Hepatocyte (in vitro differentiated cells): ENCODE data around the gene SCIN. TPM values are rescaled to one million over a fixed set of nuclear protein-coding genes. Genes with fewer than 3 reads are reported as not detected.
"Not testable (repeated sequence)": the region's sequence is repeated elsewhere in the genome, so short reads cannot be mapped to it uniquely, and the experiment has no call there.

Experiments
- DNase-seq: peaks from one replicate; pipeline ENCODE4 v3.0.0-alpha.2; 2016; ENCODE audit warnings: low spot score
- H2AFZ ChIP-seq: fragments of 200-600 bp; sonication (generic); 2 replicates; pipeline ENCODE4 v1.6.0; 2016; ENCODE audit warnings: antibody characterized with exemption, mild to moderate bottlenecking
- H3K27ac ChIP-seq: fragments of 200-600 bp; sonication (generic); 2 replicates; pipeline ENCODE4 v1.5.1; 2016; ENCODE audit warnings: mild to moderate bottlenecking
- H3K27me3 ChIP-seq: fragments of 200-600 bp; sonication (generic); 2 replicates; pipeline ENCODE4 v1.6.1; 2016
- H3K36me3 ChIP-seq: fragments of 200-600 bp; sonication (generic); replicated peaks from 2 replicates; pipeline ENCODE4 v1.5.1; 2016; ENCODE audit warnings: low read depth; ENCODE audit not compliant: insufficient read depth
- H3K4me1 ChIP-seq: fragments of 200-600 bp; sonication (generic); 2 replicates; pipeline ENCODE4 v1.5.1; 2016; ENCODE audit warnings: mild to moderate bottlenecking, moderate library complexity; ENCODE audit not compliant: insufficient read depth
- H3K4me2 ChIP-seq: fragments of 200-600 bp; sonication (generic); 2 replicates; pipeline ENCODE4 v1.6.0; 2016
- H3K4me3 ChIP-seq: fragments of 200-600 bp; sonication (generic); 2 replicates; pipeline ENCODE4 v1.5.1; 2016; ENCODE audit warnings: mild to moderate bottlenecking
- H3K79me2 ChIP-seq: fragments of 200-600 bp; sonication (generic); 2 replicates; pipeline ENCODE4 v1.6.0; 2017; ENCODE audit warnings: mild to moderate bottlenecking
- H3K9me2 ChIP-seq: fragments of 200-600 bp; sonication (generic); replicated peaks from 2 replicates; pipeline ENCODE4 v1.6.0; 2017; ENCODE audit warnings: mild to moderate bottlenecking; ENCODE audit not compliant: insufficient read depth
- H3K9me3 ChIP-seq: fragments of 200-600 bp; sonication (generic); 2 replicates; pipeline ENCODE4 v1.5.1; 2016; ENCODE audit warnings: low read depth, mild to moderate bottlenecking
- H4K20me1 ChIP-seq: fragments of 200-600 bp; sonication (generic); 2 replicates; pipeline ENCODE4 v1.6.0; 2016; ENCODE audit warnings: mild to moderate bottlenecking; ENCODE audit not compliant: insufficient read depth, poor library complexity, severe bottlenecking
- EZH2 ChIP-seq: fragments of 200-600 bp; sonication (generic); IDR thresholded peaks from 2 replicates; pipeline ENCODE4 v1.6.1; 2016; ENCODE audit warnings: antibody characterized with exemption, mild to moderate bottlenecking, borderline replicate concordance
- EZH2phosphoT487 ChIP-seq: fragments of 200-600 bp; sonication (generic); IDR thresholded peaks from one replicate; pipeline ENCODE4 v1.6.1; 2018; ENCODE audit warnings: antibody characterized with exemption, mild to moderate bottlenecking, low read depth, moderate library complexity; ENCODE audit not compliant: unreplicated experiment, severe bottlenecking
- WGBS: methylation state at CpG from one replicate; pipeline ENCODE4 v1.1.6; 2016; ENCODE audit warnings: low lambda C conversion rate; ENCODE audit errors: missing lambda C conversion rate; 5-methylcytosine and 5-hydroxymethylcytosine counted together
- polyA plus RNA-seq: library from polyadenylated mRNA; unstranded; fragments of >200 nt; fragmentation: Nextera tagmentation; extraction: Ambion mirVana; gene quantifications from 2 replicates; pipeline ENCODE4 v1.2.1, GENCODE V29; 2016
- total RNA-seq: library from RNA; depleted of rRNA; stranded (reverse); fragments of >200 nt; gene quantifications from 2 replicates; pipeline ENCODE4 v1.2.3, GENCODE V29; 2014
- TF ChIP-seq, protein P1 (sequence below): fragments of 200-600 bp; sonication (generic); IDR thresholded peaks from 2 replicates; pipeline ENCODE4 v1.5.1; 2016; ENCODE audit warnings: antibody characterized with exemption, mild to moderate bottlenecking; ENCODE audit not compliant: poor library complexity

SCIN gene
- total and polyA plus RNA-seq, 2 experiments from 2014 or later, result 6.3 to 6.7 TPM

- no peaks in the 10 kb centered on the region for H3K9me2 ChIP-seq
- no peak for TF ChIP-seq EZH2
- TF ChIP-seq EZH2phosphoT487, result no peak
- TF ChIP-seq, protein P1, sequence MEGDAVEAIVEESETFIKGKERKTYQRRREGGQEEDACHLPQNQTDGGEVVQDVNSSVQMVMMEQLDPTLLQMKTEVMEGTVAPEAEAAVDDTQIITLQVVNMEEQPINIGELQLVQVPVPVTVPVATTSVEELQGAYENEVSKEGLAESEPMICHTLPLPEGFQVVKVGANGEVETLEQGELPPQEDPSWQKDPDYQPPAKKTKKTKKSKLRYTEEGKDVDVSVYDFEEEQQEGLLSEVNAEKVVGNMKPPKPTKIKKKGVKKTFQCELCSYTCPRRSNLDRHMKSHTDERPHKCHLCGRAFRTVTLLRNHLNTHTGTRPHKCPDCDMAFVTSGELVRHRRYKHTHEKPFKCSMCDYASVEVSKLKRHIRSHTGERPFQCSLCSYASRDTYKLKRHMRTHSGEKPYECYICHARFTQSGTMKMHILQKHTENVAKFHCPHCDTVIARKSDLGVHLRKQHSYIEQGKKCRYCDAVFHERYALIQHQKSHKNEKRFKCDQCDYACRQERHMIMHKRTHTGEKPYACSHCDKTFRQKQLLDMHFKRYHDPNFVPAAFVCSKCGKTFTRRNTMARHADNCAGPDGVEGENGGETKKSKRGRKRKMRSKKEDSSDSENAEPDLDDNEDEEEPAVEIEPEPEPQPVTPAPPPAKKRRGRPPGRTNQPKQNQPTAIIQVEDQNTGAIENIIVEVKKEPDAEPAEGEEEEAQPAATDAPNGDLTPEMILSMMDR, result no peak
- H3K4me1 ChIP-seq, result no peaks in the 10 kb centered on the region
- H3K79me2 ChIP-seq, result no peaks in the 10 kb centered on the region
- no peaks in the 10 kb centered on the region for H4K20me1 ChIP-seq
- no peak overlapping the region for H3K4me2 ChIP-seq
- H3K4me3 ChIP-seq, result no peak overlapping the region
- H3K9me3 ChIP-seq, result no peaks in the 10 kb centered on the region
- no peaks in the 10 kb centered on the region for H3K27me3 ChIP-seq
- no peak for DNase-seq
- H2AFZ ChIP-seq, result no peak overlapping the region
- WGBS, result 97% methylated on average over 1 of the region's 1 CpG
- no peak overlapping the region for H3K27ac ChIP-seq
- no peaks in the 10 kb centered on the region for H3K36me3 ChIP-seq
These were observed 17.6 kb upstream of the SCIN start for GRCh38 chr7:12552876-12553275.

DNA sequence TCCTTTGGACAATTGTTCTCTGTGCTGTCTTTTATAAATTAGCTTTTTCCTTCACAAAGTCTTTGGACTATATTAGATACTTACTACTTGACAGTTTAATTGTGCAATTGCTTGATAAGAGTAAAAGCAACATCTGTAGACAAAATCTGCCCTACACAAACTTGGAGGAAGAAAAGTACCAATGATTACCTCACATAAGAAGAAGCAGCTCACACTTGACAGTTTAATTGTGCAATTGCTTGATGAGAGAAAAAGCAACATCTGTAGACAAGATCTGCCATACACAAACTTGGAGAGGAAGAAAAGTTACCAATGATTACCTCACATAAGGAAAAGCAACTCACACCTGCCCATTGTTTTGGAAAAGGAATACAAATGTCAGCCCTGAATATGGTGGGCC, 17.1 kb upstream of the SCIN start:
- DNase-seq, result no peak
- Histone ChIP-seq H3K27me3 (no peaks in the 10 kb centered on the region), H3K4me3 (no peak overlapping the region), H3K27ac (no peak overlapping the region), H4K20me1 (no peaks in the 10 kb centered on the region), H3K79me2 (no peaks in the 10 kb centered on the region), H3K4me2 (no peak overlapping the region), H3K9me3 (no peaks in the 10 kb centered on the region), H3K36me3 (no peaks in the 10 kb centered on the region), H2AFZ (no peak overlapping the region), H3K4me1 (no peaks in the 10 kb centered on the region), H3K9me2 (no peaks in the 10 kb centered on the region)
- no peak for TF ChIP-seq EZH2phosphoT487
- no peak for TF ChIP-seq EZH2
- TF ChIP-seq, protein P1, result no peak

- WGBS, result 60% methylated on average over 2 of the region's 2 CpGs
- TF ChIP-seq EZH2phosphoT487, result no peak
- TF ChIP-seq EZH2, result no peak
- TF ChIP-seq, protein P1, result no peak
- no peaks in the 10 kb centered on the region for H4K20me1 ChIP-seq
- H3K27me3 ChIP-seq, result no peaks in the 10 kb centered on the region
- H3K4me1 ChIP-seq, result no peaks in the 10 kb centered on the region
- no peak overlapping the region for H2AFZ ChIP-seq
- H3K4me2 ChIP-seq, result peak overlapping the region; percentile 4
- no peak for DNase-seq
- H3K9me3 ChIP-seq, result no peaks in the 10 kb centered on the region
- no peak overlapping the region for H3K4me3 ChIP-seq
- H3K27ac ChIP-seq, result no peak overlapping the region
- no peaks in the 10 kb centered on the region for H3K36me3 ChIP-seq
- no peaks in the 10 kb centered on the region for H3K79me2 ChIP-seq
- no peaks in the 10 kb centered on the region for H3K9me2 ChIP-seq
These were observed 16.2 kb upstream of the SCIN start for GRCh38 chr7:12554351-12554750.

- no peak for DNase-seq
- H3K4me3 ChIP-seq, result no peak overlapping the region
- 73% methylated on average over 6 of the region's 6 CpGs for WGBS
These were observed 15.6 kb upstream of the SCIN start for GRCh38 chr7:12554872-12555271.

DNA sequence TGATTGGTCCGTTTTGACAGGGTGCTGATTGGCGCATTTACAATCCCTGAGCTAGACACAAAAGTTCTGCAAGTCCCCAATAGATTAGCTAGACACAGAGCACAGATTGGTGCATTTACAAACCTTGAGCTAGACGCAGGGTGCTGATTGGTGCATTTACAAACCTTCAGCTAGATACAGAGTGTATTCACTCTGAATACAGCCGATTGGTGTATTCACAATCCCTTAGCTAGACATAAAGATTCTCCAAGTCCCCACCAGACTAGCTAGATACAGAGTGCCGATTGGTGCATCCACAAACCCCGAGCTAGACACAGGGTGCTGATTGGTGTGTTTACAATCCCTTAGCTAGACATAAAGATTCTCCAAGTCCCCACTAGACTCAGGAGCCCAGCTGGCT, 14.8 kb upstream of the SCIN start:
- not testable (repeated sequence) for H3K4me3 ChIP-seq, H3K9me3 ChIP-seq, H3K27ac ChIP-seq, H3K79me2 ChIP-seq, H2AFZ ChIP-seq, H3K4me1 ChIP-seq, H3K4me2 ChIP-seq, H4K20me1 ChIP-seq, DNase-seq, H3K9me2 ChIP-seq, H3K36me3 ChIP-seq, H3K27me3 ChIP-seq
- 92% methylated on average over 6 of the region's 6 CpGs for WGBS

More at GRCh38 chr7:12554872-12555271, 15.6 kb upstream of the SCIN start:
- H3K27ac ChIP-seq, result no peak overlapping the region
- no peaks in the 10 kb centered on the region for H4K20me1 ChIP-seq
- no peaks in the 10 kb centered on the region for H3K79me2 ChIP-seq
- TF ChIP-seq EZH2, result no peak
- TF ChIP-seq EZH2phosphoT487, result no peak
- TF ChIP-seq, protein P1, result no peak
- peak overlapping the region; percentile 4 for H3K4me2 ChIP-seq
- no peaks in the 10 kb centered on the region for H3K4me1 ChIP-seq
- no peaks in the 10 kb centered on the region for H3K9me2 ChIP-seq
- no peaks in the 10 kb centered on the region for H3K36me3 ChIP-seq
- H2AFZ ChIP-seq, result no peak overlapping the region
- no peaks in the 10 kb centered on the region for H3K9me3 ChIP-seq
- no peaks in the 10 kb centered on the region for H3K27me3 ChIP-seq
